Measurements from ENCODE around the gene CDKL4.
A peak's percentile ranks its signal among the peaks of the same experiment; 100 is the strongest.
"Not testable (repeated sequence)": the region's sequence is repeated elsewhere in the genome, so short reads cannot be mapped to it uniquely, and the experiment has no call there.

CDKL4 gene

DNA sequence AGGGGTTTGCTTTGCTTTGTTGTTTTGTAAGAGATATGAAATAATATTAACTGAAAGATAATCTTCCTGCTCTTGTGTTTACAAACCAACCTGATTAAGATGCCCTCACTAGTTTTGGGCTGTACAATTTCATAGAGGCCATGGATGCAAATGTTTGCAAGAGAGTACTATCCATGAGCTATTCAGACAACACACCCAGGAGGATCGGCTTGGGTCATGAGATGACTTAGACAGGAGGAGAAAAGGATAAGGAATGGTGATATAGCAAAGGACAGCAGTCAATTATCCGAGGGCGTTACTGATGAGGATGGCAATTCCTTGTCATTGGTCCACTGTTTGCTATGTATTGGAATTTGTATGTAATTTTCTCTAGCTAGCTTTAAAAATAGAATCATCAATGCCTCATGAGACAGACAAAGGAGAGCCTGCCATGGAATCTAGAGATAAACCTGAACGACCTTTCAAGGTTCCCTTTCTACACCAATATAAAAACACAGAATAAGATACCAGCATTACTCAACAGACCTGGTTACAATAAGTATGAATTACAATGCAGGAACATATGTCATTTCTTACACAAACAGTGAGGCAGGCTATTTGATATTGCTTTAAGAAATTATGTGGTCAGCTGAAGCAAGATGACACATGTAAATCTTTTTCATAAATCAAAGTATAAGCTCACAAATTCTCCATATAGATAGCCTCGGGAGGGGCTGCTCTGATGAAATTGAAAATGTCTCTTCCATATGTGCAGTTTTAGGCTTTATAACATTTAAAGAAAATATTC lies 68.6 kb downstream of the CDKL4 start:
- Mint-ChIP-seq H3K4me1 (peaks cover 11% of the 10 kb centered on the region), H3K27me3 (no peaks in the 10 kb centered on the region)
- ATAC-seq = no peak

DNA sequence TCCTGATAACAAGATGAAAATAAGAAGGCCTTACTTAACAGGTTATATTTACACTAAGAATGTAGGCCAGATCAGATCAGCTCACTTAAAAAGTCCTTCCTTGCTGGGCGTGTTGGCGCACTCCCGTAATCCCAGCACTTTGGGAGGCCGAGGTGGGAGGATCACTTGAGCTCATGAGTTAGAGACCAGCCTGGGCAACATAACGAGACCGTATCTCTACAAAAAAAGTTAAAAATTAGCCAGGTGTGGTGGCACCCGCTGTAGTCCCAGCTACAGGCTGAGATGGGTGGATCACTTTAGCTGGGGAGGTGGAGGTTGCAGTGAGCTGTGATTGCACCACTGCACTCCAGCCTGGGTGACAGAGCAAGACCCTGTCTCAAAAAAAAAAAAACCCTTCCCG lies 69.7 kb downstream of the CDKL4 start:
- DNase-seq = no peak

More for the DNA sequence above, 68.6 kb downstream of the CDKL4 start:
- DNase-seq = no peak
- no peak overlapping the region for H3K27ac Mint-ChIP-seq
- H3K9me3 Mint-ChIP-seq = no peaks in the 10 kb centered on the region
- no peak overlapping the region for H3K4me3 Mint-ChIP-seq

DNA sequence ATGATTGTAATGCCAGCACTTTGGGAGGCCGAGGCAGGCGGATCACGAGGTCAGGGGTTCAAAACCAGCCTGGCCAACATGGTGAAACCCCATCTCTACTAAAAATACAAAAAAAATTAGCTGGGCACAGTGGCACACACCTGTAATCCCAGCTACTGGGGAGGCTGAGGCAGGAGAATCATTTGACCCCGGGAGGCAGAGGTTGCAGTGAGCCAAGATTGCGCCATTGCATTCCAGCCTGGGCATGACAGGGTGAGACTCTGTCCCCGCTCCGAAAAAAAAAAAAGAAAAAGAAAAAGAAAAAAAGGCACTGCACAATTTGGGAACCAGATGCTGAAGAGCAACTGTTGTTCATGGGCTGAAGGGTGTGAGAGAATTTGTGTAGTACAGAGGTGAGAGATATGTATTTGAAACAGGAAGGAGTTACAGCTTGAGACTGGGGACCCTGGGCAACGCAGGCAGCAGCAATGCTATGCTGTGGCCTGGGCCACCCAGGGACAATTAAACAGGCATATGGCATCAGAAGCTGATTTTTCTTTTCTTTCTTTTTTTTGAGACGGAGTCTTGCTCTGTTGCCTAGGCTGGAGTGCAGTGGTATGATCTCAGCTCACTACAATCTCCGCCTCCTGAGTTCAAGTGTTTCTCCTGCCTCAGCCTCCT lies 71.6 kb downstream of the CDKL4 start:
- H3K27ac Mint-ChIP-seq, H3K27me3 Mint-ChIP-seq, DNase-seq, H3K9me3 Mint-ChIP-seq, ATAC-seq, H3K4me3 Mint-ChIP-seq: not testable (repeated sequence)
- peaks cover 15% of the 10 kb centered on the region for H3K4me1 Mint-ChIP-seq

More for the DNA sequence above, 69.7 kb downstream of the CDKL4 start:
- Mint-ChIP-seq H3K27ac (no peak overlapping the region), H3K4me1 (peaks cover 11% of the 10 kb centered on the region), H3K9me3 (no peaks in the 10 kb centered on the region), H3K4me3 (no peak overlapping the region), H3K27me3 (no peaks in the 10 kb centered on the region)
- no peak for ATAC-seq

DNA sequence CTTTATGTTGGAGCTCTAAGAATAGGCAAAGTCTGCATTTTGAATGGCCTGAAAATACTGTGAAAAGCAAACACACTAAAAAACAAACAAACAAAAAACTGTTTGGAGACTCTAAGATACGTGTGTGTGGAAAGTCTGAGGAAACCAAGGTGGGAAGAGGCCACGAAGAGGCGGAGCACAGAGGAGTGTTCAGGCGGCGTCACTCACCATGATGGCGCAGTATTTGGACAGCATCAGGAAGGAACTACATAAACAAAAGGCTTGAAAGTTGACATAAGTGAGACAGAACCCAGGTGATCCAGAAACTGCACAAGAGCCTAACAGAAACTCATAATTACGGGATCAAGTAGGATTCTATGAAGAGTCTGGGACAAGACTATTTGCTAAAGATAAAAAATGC lies 72.1 kb downstream of the CDKL4 start:
- no peak overlapping the region for H3K27ac Mint-ChIP-seq
- H3K9me3 Mint-ChIP-seq = no peaks in the 10 kb centered on the region
- DNase-seq = no peak
- ATAC-seq = no peak
- no peaks in the 10 kb centered on the region for H3K27me3 Mint-ChIP-seq
- peaks cover 20% of the 10 kb centered on the region for H3K4me1 Mint-ChIP-seq
- no peak overlapping the region for H3K4me3 Mint-ChIP-seq

DNA sequence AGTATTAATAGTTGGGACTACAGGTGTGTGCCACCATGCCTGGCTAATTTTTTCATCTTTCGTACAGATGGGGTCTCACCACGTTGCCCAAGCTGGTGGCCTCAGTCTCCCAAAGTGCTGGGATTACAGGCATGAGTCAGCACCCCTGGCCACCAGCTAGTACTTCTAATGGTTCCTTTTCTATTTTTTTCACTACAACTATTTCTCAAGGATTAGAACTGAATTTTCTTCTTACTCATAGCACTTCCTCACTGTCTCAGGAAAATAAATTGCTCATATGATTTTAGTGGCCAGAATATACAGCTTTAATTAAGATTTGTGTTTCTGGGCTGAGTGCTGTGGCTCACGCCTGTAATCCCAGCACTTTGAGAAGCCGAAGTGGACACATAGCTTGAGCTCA lies 79.7 kb downstream of the CDKL4 start:
- Mint-ChIP-seq H3K4me3 (no peak overlapping the region), H3K27me3 (no peaks in the 10 kb centered on the region), H3K9me3 (peaks cover 0 to 4% of the 10 kb centered on the region in 2 donors), H3K4me1 (peaks cover 15% of the 10 kb centered on the region), H3K27ac (no peak overlapping the region)
- ATAC-seq = no peak
- no peak for DNase-seq

DNA sequence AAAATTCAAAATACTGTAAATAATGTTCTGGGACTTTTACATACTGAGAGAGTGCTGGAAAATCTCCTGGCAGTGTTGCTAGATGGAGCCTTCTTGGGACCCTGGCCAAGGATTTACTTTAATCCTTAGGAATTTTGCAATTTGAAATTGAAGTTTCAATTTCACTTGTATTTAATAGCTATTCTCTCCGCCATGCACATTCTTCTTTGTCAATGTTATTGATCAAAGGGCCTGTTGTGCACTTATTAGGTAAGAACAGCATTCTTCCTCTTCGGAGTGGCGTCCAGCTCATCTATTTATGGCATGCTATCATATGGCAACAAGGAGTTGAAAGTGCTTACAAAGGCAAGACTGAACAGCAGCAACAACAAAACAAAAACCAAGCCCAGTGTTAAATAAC lies 82.8 kb downstream of the CDKL4 start:
- no peaks in the 10 kb centered on the region for H3K27me3 Mint-ChIP-seq
- H3K4me3 Mint-ChIP-seq = no peak overlapping the region
- no peak for ATAC-seq
- peaks cover 0 to 4% of the 10 kb centered on the region in 2 donors for H3K9me3 Mint-ChIP-seq
- peaks cover 6% of the 10 kb centered on the region for H3K4me1 Mint-ChIP-seq
- H3K27ac Mint-ChIP-seq = no peak overlapping the region
- DNase-seq = no peak

DNA sequence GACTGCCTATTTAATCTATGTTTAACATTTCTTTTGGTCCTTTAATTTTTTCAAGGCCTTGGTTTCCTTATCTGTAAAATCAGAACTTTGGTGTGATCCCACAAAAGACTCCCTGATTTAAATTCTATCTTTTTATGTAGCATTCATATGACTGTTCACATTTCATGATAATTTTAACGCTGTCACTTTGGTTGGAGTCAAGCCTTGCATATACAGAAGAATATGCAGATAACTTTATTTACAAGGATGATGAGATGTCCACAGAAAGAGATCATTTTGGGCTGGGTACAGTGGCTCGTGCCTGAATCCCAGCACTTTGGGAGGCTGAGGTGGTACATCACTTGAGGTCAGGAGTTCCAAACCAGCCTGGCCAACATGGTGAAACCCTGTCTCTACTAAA lies 84.5 kb downstream of the CDKL4 start:
- no peak for DNase-seq
- no peak overlapping the region for H3K4me3 Mint-ChIP-seq
- ATAC-seq = no peak
- H3K4me1 Mint-ChIP-seq = peaks cover 5% of the 10 kb centered on the region
- H3K9me3 Mint-ChIP-seq = peaks cover 0 to 4% of the 10 kb centered on the region in 2 donors
- no peaks in the 10 kb centered on the region for H3K27me3 Mint-ChIP-seq
- no peak overlapping the region for H3K27ac Mint-ChIP-seq

DNA sequence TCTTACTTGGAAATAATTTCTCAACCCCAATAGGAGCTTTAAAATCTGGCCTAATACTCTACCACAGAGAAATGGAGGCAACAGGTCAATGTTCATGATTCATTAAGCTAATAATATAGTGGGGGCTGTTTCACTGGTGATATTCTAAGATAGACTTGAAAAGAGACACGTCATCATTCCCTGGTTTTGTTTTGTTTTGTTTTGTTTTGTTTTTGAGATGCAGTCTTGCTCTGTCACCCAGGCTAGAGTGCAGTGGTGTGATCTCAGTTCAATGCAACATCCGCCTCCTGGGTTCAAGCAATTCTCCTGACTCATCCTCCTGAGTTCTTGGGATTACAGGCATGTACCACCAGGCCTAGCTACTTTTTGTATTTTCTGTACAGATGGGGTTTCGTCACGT lies 85.4 kb downstream of the CDKL4 start:
- no peak for ATAC-seq
- no peak for DNase-seq

DNA sequence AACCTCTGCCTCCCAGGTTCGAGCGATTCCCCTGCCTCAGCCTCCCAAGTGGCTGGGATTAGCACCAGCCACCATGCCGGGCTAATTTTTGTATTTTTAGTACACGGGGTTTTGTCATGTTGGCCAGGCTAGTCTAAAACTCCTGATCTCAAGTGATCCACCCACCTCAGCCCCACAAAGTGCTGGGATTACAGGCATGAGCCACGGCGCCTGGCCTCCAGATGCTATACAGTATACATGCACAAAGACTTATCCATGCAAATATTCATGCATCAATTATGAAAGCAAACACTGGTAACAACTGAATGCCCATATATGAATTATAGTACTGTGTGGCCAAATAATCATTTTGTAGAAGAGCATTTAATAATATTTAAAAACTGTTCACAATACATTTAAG lies 86.9 kb downstream of the CDKL4 start:
- no peak overlapping the region for H3K4me3 Mint-ChIP-seq
- H3K27me3 Mint-ChIP-seq = no peaks in the 10 kb centered on the region
- H3K9me3 Mint-ChIP-seq = no peaks in the 10 kb centered on the region
- ATAC-seq = no peak
- H3K4me1 Mint-ChIP-seq = peaks cover 5% of the 10 kb centered on the region
- no peak for DNase-seq
- H3K27ac Mint-ChIP-seq = no peak overlapping the region

More for the DNA sequence above, 85.4 kb downstream of the CDKL4 start:
- H3K27ac Mint-ChIP-seq = no peak overlapping the region
- no peaks in the 10 kb centered on the region for H3K4me1 Mint-ChIP-seq
- peaks cover 0 to 3% of the 10 kb centered on the region in 2 donors for H3K9me3 Mint-ChIP-seq
- no peaks in the 10 kb centered on the region for H3K27me3 Mint-ChIP-seq
- no peak overlapping the region for H3K4me3 Mint-ChIP-seq

DNA sequence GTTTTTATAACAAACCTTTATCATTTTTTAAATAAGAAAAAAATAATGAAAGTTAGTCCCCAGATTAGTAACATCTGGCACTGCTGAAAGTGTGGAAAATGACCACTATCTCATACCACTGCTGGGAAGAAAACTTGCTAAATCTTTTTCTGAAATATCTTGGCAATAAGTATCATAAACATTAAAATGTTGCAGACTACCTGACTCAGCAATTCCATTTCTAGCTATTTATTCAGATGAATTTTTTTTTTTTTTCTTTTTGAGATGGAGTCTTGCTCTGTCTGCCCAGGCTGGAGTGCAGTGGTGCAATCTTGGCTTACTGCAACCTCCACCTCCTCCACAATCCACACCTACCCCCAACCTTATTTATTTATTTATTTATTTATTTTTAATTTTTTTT lies 87.7 kb downstream of the CDKL4 start:
- H3K27me3 Mint-ChIP-seq = no peaks in the 10 kb centered on the region
- no peak for DNase-seq
- no peak overlapping the region for H3K27ac Mint-ChIP-seq
- peaks cover 5% of the 10 kb centered on the region for H3K4me1 Mint-ChIP-seq
- no peak overlapping the region for H3K4me3 Mint-ChIP-seq
- no peaks in the 10 kb centered on the region for H3K9me3 Mint-ChIP-seq
- ATAC-seq = no peak

DNA sequence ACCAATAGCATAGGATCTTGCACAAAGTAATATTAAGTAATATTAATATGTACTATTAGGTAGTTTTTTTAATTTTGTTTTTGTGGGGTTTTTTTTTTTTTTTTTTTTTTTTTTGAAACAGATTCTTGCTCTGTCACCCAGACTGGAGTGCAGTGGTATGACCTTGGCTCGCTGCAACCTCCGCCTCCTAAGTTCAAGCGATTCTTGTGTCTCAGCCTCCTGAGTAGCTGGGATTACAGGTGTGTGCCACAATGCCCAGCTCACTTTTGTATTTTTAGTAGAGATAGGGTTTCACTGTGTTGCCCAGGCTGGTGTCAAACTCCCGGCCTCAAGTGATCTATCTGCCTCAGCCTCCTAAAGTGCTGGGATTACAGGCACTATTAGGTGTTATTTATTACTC lies 88.2 kb downstream of the CDKL4 start:
- H3K9me3 Mint-ChIP-seq, H3K4me3 Mint-ChIP-seq, DNase-seq, H3K4me1 Mint-ChIP-seq, ATAC-seq, H3K27ac Mint-ChIP-seq, H3K27me3 Mint-ChIP-seq: not testable (repeated sequence)

DNA sequence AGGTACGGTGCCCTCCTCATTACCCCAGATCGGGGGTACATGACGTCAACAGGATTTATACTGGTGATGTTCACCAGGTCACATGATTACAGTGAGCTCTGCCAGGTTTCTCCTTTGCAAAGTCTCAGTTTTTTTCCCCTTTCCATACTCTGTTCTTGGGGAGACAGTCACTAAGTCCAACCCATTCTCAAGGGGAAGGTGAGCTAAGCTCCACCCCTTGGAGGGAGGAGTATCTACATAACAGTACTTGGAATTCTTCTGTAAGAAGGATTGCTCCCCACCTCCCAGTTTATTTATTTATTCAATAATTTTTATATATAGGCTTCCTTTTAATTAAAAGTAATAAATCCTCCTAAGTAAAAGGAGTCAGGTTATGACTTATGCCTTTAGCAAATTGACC lies 88.8 kb downstream of the CDKL4 start:
- Mint-ChIP-seq H3K4me3 (no peak overlapping the region), H3K4me1 (peaks cover 12% of the 10 kb centered on the region), H3K9me3 (no peaks in the 10 kb centered on the region), H3K27ac (no peak overlapping the region), H3K27me3 (no peaks in the 10 kb centered on the region)
- no peak for DNase-seq
- no peak for ATAC-seq

DNA sequence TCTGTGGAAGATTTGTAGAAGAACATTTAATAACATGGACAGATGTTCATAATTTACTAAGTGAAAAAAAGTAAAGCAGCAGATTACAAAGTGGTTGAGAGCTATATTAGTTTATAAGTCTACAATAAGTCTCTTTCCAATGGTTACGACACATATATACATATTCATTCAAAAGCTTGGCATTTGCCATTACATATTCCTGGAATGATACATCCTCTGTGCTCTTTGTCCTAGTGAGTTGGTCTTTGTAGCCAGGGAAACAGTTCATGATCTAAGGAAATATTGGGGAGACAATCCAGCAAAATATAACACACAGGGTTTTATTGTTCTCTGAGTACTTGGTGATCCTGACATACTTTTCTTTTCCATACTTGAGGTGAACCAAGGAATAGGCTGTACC lies 90.5 kb downstream of the CDKL4 start:
- Mint-ChIP-seq H3K4me1 (peaks cover 16% of the 10 kb centered on the region), H3K27ac (no peak overlapping the region), H3K4me3 (no peak overlapping the region), H3K27me3 (no peaks in the 10 kb centered on the region), H3K9me3 (no peaks in the 10 kb centered on the region)
- DNase-seq (no peak), ATAC-seq (no peak)

DNA sequence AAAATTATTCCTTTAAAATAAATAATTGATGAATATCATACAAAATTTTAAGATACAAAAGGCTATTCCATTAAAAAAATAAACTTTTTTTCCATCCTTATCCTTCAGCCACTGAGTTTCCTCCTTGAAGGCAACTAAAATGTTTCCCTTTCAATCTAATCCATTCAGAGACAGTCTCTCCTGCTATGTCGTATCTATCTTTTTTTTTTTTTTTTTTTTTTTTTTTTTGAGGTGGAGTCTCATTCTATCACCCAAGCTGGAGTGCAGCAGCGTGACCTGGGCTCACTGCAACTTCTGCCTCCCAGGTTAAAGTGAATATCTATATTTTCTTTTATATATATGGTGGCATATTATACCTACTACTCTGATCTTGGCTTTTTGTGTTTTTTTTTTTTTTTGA lies 91.3 kb downstream of the CDKL4 start:
- Mint-ChIP-seq H3K27me3 (no peaks in the 10 kb centered on the region), H3K27ac (no peak overlapping the region), H3K4me3 (no peak overlapping the region), H3K4me1 (peaks cover 16% of the 10 kb centered on the region), H3K9me3 (no peaks in the 10 kb centered on the region)
- ATAC-seq (no peak), DNase-seq (no peak)

DNA sequence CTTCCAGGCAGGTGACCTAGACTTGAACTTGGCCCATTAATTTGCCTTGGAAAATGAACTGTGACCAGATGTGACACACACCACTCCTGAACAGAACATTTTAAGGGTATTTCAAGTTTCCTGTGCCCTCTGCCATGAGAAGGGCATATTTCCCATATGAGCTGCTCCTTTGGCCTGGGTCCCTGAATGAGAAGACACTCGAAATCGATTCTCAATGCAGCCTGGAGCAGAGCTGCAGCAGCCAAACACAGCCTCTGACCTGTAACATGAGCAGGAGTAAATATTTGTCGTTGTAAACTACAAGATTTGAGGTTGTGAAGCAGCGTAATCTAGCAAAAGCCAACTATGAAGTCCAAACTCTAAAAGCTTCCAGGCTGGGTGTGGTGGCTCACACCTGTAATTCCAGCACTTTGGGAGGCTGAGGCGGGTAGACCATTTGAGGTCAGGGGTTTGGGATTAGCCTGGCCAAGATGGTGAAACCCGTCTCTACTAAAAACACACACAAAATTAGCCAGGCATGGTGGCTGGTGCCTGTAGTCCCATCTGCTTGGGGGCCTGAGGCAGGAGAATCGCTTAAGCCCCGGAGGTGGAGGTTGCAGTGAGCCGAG lies 92.8 kb downstream of the CDKL4 start:
- H3K27ac Mint-ChIP-seq = no peak overlapping the region
- no peaks in the 10 kb centered on the region for H3K9me3 Mint-ChIP-seq
- no peak for ATAC-seq
- no peaks in the 10 kb centered on the region for H3K27me3 Mint-ChIP-seq
- peaks cover 16% of the 10 kb centered on the region for H3K4me1 Mint-ChIP-seq
- no peak for DNase-seq
- no peak overlapping the region for H3K4me3 Mint-ChIP-seq

DNA sequence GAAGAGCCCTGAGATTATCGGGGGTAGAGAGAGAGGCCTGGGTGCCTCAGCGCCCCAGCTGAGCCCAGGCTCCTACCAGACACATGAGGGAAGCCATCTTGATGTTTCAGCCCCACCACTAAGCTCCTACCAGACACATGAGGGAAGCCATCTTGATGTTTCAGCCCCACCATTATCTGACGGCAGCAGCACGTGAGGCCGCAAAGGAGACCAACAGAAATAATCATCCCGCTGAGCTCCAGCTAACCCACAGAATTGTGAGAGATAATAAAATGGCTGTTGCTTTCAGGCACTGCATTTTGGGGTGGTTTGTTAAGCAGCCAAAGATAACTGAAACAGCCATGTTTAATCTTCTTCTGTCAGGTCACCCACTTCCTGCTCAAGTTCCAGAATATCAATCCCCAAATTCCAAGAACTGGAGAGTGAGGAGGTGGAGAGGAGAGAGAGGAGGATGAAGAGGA lies 93.6 kb downstream of the CDKL4 start:
- no peak for ATAC-seq
- Mint-ChIP-seq H3K27ac (peak overlapping the region in 1 of 2 donors; percentile 91), H3K27me3 (no peaks in the 10 kb centered on the region), H3K4me3 (no peak overlapping the region), H3K9me3 (no peaks in the 10 kb centered on the region), H3K4me1 (peaks cover 17% of the 10 kb centered on the region)
- no peak for DNase-seq
